ENCODE measurements around the gene NUAK2.

NUAK2 gene

GRCh38 chr1:205354259-205355074 is 32.9 kb upstream of the NUAK2 start (continued):
- TF ChIP-seq ZNF8 (CRISPR knock-in tag; IDR thresholded peaks at IDR 0.05) (no peak), ZC3H10 (CRISPR knock-in tag; IDR thresholded peaks at IDR 0.05) (no peak), POU6F1 (CRISPR knock-in tag; IDR thresholded peaks at IDR 0.05; ENCODE audit: borderline replicate concordance, low read depth) (no peak), RARB (CRISPR knock-in tag; IDR thresholded peaks at IDR 0.05) (no peak), OSR1 (CRISPR knock-in tag; IDR thresholded peaks at IDR 0.05) (no peak), GLIS3 (CRISPR knock-in tag; IDR thresholded peaks at IDR 0.05) (no peak), CSDC2 (CRISPR knock-in tag; IDR thresholded peaks at IDR 0.05) (no peak), ISL1 (CRISPR knock-in tag; IDR thresholded peaks at IDR 0.05) (no peak), SNAI2 (CRISPR knock-in tag; IDR thresholded peaks at IDR 0.05) (no peak), TOX (CRISPR knock-in tag; IDR thresholded peaks at IDR 0.05; ENCODE audit: borderline replicate concordance) (no peak), PPARA (CRISPR knock-in tag; IDR thresholded peaks at IDR 0.05; ENCODE audit: borderline replicate concordance) (no peak)

GRCh38 chr1:205353612-205354011 is 32.1 kb upstream of the NUAK2 start:
- no peak for ATAC-seq
- no peak for TF ChIP-seq TOX (CRISPR knock-in tag; IDR thresholded peaks at IDR 0.05; ENCODE audit: borderline replicate concordance)

- no peak for ATAC-seq
- TF ChIP-seq TCF4 (CRISPR knock-in tag; IDR thresholded peaks at IDR 0.05; ENCODE audit: borderline replicate concordance) (no peak), ZFP30 (CRISPR knock-in tag; IDR thresholded peaks at IDR 0.05) (no peak), ZNF8 (CRISPR knock-in tag; IDR thresholded peaks at IDR 0.05) (no peak), BACH2 (CRISPR knock-in tag; IDR thresholded peaks at IDR 0.05; ENCODE audit: borderline replicate concordance) (no peak), ZNF70 (CRISPR knock-in tag; IDR thresholded peaks at IDR 0.05) (no peak), CREB5 (CRISPR knock-in tag; IDR thresholded peaks at IDR 0.05; ENCODE audit: low read depth) (no peak), RARB (CRISPR knock-in tag; IDR thresholded peaks at IDR 0.05) (no peak), ZC3H10 (CRISPR knock-in tag; IDR thresholded peaks at IDR 0.05) (no peak), PATZ1 (CRISPR knock-in tag; IDR thresholded peaks at IDR 0.05; ENCODE audit: borderline replicate concordance) (no peak), TOX (CRISPR knock-in tag; IDR thresholded peaks at IDR 0.05; ENCODE audit: borderline replicate concordance) (no peak), POU6F1 (CRISPR knock-in tag; IDR thresholded peaks at IDR 0.05; ENCODE audit: borderline replicate concordance, low read depth) (no peak), ZNF565 (CRISPR knock-in tag; conservative IDR thresholded peaks at IDR 0.05; ENCODE audit: low read depth) (no peak), GLIS3 (CRISPR knock-in tag; IDR thresholded peaks at IDR 0.05) (no peak)
These were observed 31.6 kb upstream of the NUAK2 start for GRCh38 chr1:205353191-205353590.

- no peak for ATAC-seq
- TF ChIP-seq CREB5 (CRISPR knock-in tag; IDR thresholded peaks at IDR 0.05; ENCODE audit: low read depth), result no peak
- TF ChIP-seq PATZ1 (CRISPR knock-in tag; IDR thresholded peaks at IDR 0.05; ENCODE audit: borderline replicate concordance), result no peak
- TF ChIP-seq ISL1 (CRISPR knock-in tag; IDR thresholded peaks at IDR 0.05), result no peak
- TF ChIP-seq ZNF8 (CRISPR knock-in tag; IDR thresholded peaks at IDR 0.05), result no peak
- no peak for TF ChIP-seq TOX (CRISPR knock-in tag; IDR thresholded peaks at IDR 0.05; ENCODE audit: borderline replicate concordance)
- TF ChIP-seq POU6F1 (CRISPR knock-in tag; IDR thresholded peaks at IDR 0.05; ENCODE audit: borderline replicate concordance, low read depth), result no peak
- no peak for TF ChIP-seq GLIS3 (CRISPR knock-in tag; IDR thresholded peaks at IDR 0.05)
- no peak for TF ChIP-seq ZFP3 (CRISPR knock-in tag; IDR thresholded peaks at IDR 0.05)
- no peak for TF ChIP-seq PPARA (CRISPR knock-in tag; IDR thresholded peaks at IDR 0.05; ENCODE audit: borderline replicate concordance)
- TF ChIP-seq ZFP30 (CRISPR knock-in tag; IDR thresholded peaks at IDR 0.05), result no peak
These were observed 30.6 kb upstream of the NUAK2 start for GRCh38 chr1:205351984-205352713.

All from SK-N-SH treated with all-trans-retinoic acid at 6 μM for 48 hours (cell line).